ENCODE data around the gene FAM25A.
"Not testable (repeated sequence)": the region's sequence is repeated elsewhere in the genome, so short reads cannot be mapped to it uniquely, and the experiment has no call there.

The FAM25A gene

DNA sequence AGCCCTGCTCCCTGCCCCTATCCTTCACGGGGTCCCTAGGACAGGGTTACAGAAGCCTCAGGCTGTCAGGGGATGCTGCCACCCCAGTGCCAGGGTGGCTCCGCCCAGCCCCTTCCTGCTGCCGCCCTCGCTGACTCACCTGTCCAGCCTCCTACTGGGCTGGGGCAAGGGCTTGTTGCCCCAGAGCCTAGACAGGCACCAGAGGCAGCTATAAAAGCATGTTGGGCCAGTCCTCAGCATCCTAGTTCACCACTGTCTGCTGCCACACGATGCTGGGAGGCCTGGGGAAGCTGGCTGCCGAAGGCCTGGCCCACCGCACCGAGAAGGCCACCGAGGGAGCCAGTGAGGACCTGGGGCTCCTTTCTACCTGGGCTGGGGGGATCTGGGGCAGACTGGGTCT, at the start of gene FAM25A:
Gene FAM25A, plus strand, starts transcription at position 239 of the 400 bp plus-strand sequence. Its CDS starts 31 bp downstream, at position 270.
- not testable (repeated sequence) for DNase-seq

DNA sequence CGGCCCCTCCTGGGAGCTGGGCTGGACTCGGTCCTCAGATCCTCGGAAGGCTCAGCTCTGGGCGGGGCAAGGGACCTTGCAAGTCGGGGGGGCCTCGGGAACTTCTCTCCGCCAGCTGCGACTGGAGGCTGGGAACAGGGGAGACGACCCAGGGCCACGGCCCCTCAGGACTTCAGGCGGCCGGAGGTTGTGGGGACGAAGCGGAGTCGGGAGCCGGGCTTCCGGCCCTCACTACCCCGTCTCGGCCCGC, 49.2 kb upstream of the FAM25A start:
- no peak for DNase-seq

DNA sequence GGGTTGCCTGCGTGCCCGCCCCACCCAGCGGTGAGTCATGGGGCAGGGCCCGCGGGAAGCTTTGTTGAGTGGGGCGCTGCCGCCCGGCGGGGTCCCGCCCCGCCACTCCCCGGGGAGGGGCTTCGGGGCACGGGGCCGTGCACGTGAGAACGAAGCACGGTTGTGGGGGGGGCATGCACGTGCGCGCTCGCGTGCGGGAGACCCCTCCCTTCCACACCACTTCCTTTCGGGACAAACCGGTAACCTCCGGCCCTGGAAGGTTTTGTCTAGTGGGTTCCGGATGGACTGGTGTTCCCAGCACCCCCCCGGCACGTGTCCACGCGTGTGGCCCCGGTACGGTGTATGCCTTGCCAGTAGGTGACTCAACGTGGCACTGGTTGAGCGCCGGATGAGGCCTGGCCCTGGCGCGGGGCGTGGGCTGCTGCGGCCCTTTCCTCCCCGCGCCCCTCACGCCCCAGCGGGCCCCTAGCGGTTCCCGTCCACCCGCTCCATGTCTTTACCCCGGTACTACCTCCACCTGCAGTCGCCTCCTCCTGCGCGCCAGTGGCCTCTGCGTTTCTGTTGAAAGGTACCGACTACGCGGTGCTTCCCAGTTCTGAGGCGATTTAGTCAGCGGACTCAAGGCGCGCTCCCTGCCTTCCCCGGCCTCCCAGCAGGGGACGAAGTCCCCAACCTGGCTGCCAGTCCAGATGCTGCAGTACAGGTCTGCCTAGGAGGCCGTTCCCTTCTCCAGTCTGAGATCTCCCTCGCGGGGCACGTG, 48.7 kb upstream of the FAM25A start:
- DNase-seq: peak; percentile 23

DNA sequence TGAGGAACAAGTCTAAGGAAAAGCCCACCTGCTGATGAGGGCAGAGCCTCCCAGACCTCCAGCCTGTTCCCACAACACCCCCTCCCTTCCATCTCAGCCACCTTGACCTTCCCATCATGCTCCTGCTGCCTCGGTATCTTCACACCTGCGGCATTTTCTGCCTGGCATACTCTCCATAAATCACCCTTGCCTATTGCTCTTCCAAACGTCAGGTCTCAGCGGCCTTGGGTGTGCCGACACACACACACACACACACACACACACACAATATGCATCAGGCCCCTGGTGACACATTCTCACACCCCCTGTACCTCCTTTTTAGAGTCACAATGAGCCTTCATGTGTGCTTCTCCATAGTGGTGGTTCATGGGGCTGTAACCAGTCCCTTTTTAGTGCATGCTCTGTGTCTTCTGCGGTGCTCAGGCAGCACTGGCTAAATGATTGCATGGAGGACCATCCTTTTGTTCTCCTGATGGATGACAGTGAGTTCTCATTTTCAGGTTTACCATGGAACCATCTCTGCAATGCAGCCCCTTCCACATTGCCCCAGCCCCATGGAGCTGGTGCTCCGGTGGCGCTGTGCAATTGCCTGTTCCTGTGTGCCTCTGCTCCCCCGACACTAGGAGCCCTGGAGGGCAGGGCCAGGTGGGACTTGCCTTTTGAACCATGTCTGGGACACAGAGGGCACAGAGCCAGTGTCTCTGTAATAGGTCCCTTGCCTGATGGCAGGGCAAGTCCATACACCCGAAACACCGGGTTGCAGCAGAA, 47.3 kb upstream of the FAM25A start:
- DNase-seq: no peak

DNA sequence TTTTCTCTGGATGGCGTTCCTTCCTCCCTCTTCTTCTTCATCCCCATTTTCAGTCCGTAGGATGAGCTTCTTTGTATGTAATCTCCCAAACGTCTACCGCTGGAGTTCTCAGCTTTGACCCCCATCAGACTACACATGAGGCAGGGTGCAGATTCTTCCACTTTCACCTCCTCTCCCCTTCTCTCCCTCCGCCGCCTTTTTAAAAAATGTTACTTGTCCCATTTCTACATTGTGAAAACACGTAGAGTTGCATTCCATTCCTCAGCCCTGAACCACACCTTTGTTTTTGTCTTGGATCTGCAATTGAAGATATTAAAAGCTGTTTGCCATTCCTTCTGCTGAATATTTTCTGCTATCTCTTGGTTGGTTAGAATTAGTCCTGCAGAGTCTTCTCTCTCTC, 45.6 kb upstream of the FAM25A start:
- no peak for DNase-seq

DNA sequence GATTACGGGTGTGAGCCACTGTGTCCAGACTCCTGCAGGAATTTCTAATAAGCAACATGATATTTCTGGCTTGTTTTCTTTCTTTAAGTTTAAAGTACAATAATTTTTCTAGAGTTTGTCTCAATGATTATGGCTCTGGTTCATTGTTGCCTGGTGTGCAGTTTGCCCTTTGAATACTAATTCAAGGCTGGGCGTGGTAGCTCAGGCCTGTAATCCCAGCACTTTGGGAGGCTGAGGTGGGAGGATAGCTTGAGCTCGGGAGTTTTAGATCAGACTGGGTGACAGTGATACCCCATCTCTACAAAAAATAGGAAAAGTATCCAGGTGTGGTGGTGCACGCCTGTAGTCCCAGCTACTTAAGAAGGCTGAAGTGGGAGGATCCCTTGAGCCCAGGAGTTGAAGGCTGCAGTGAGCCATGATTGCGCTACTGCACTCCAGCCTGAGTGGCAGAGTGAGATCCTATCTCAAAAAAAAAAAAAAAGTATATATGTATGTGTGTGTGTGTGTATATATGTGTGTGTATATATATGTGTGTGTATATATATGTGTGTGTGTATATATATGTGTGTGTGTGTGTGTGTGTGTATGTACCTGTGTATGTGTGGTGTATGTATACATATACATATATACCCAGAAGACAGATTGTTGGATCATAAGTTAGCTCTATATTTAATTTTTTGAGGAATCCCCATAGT, 43.6 kb upstream of the FAM25A start:
- DNase-seq: no peak

DNA sequence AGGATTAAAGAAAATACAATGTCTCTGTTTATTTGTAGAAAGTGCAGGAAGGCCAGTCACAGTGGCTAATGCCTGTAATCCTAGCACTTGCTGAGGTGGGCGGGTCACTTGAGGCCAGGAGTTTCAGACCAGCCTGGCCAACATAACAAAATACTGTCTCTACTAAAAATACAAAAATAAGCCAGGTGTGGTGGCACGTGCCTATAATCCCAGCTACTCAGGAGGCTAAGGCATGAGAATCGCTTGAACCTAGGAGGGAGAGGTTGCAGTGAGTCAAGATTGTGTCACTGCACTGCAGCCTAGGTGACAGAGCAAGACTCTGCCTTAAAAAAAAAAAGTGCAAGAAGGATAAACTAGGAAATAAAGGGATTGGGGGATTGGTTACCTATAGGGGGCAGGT, 41.6 kb upstream of the FAM25A start:
- DNase-seq: not testable (repeated sequence)

DNA sequence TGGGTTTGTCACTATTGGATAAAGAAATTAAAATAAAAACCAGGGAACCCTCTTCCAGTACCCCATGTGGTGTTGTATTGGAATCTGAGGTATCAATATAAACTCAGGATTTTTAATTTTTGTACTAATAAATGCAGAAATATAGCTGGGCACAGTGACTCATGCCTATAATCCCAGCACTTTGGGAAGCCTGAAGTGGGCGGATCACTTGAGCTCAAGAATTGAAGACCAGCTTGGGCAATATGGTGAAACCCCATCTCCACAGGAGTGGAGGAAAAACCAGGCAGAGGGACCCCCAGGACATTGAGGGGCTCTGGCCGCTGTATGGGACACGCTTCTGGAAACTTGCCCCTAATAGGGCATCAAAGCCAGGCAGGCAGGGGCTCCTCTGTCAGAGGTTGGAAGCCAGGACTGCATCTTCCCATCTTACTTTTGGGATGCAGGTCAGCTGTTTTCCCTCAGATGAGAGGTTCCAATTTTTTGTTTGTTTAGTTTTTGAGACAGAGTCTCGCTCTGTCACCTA, 40.7 kb upstream of the FAM25A start:
- DNase-seq: no peak

DNA sequence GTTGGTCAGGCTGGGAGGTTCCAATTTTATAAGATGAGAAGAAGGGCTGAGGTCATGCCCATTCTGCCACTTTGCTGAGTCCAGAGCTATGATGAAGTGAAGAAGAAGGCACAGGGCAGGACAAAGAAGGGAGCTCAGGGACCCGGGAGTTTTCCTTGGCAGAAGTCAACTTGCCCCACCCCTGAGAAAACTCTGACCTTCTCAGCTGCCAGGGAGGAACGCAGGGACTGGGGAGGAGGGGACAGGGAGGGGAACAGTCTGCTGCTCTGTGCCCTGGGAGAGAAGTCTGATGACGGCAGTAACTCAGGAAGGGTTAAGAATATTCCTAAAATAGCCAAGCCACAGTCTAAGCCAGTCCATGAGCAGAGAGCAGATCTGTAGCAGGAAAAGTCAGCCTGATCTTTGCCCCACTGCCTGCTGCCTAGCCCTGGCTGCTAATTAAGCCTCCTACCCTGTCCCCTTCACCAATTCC, 40.1 kb upstream of the FAM25A start:
- DNase-seq: no peak

DNA sequence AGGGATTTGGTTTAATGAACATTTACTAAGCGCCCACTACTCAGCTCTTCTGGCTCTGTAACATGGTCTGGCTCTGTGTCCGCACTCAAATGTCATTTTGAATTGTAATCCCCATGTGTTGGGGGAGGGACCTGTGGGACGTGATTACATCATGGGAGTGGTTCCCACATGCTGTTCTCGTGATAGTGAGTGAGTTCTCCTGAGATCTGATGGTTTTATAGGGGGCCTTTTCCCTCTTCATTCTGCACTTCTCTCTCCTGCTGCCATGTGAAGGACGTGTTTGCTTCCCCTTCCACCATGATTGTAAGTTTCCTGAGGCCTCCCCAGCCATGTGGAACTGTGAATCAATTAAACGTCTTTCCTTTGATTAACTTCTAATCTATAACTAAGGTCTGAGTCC, 39.1 kb upstream of the FAM25A start:
- not testable (repeated sequence) for DNase-seq

DNA sequence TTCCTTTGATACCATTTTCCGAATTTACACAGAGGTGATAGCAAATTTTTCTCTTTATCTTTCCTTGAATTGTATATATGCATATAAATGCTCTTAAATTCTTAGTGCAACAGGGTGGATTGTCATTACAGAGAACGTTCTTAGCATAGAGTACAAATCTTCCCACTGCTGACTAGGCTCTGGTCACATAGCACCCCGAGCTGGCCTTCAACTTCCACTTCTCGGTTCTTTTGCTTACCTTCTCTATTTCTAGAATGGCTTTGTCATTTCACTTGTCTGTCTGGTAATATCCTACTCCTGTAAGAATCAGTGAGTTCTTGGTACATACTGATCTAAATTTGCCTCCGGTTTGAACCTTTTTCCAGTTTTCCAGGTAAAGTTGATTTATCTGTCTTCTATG, 38.4 kb upstream of the FAM25A start:
- DNase-seq: no peak

DNA sequence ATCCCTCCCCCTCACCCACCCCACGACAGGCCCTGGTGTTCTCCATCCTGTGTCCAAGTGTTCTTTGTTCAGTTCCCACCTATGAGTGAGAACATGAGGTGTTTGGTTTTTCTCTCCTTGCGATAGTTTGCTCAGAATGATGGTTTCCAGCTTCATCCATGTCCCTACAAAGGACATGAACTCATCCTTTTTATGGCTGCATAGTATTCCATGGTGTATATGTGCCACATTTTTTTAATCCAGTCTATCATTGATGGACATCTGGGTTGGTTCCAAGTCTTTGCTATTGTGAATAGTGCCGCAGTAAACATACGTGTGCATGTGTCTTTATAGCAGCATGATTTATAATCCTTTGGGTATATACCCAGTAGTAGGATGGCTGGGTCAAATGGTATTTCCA, 35.6 kb upstream of the FAM25A start:
- DNase-seq: not testable (repeated sequence)

DNA sequence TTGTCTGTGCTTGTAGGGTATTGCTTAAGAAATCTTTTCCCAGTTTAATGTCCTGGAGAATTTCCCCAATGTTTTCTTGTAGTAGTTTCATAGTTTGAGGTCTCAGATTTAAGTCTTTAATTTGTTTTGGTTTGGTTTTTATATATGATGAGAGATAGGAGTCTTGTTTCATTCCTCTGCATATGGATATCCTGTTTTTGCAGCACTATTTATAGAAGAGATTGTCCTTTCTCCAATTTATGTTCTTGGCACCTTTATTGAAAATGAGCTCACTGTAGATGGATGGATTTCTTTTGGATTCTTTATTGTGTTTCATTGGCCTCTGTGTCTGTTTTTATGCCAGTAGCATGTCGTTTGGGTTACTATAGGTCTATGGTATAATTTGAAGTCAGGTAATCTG, 31.6 kb upstream of the FAM25A start:
- no peak for DNase-seq

DNA sequence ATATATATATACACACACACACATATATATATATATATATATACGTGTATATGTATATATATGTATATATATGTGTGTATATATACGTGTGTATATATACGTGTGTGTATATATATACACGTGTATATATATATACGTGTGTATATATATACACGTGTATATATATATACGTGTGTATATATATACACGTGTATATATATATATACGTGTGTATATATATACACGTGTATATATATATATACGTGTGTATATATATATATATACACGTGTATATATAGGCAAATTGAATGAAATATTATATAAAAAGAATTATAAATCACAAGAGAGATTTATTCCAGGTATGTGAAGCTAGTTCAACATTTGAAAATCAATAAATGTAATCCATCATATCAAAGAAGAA, 28.7 kb upstream of the FAM25A start:
- not testable (repeated sequence) for DNase-seq

DNA sequence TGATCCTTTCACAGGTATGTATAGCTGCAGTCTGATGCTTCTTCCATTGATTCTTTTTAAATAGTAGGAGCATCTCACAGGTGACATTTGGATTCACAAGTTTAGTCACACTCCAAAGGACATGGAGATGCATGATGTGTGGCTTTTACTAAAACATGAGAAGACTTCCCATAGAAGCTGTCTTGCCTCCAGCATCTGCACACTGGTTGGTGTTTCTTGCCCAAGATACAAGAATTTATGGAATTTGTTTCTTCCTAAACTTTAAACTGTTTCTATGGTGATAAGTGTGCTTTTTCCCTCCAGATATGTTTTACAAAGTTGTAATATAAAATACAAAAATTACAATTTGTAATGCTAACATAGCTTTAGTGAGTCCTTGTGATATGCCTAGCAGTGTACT, 27.6 kb upstream of the FAM25A start:
- DNase-seq: no peak

DNA sequence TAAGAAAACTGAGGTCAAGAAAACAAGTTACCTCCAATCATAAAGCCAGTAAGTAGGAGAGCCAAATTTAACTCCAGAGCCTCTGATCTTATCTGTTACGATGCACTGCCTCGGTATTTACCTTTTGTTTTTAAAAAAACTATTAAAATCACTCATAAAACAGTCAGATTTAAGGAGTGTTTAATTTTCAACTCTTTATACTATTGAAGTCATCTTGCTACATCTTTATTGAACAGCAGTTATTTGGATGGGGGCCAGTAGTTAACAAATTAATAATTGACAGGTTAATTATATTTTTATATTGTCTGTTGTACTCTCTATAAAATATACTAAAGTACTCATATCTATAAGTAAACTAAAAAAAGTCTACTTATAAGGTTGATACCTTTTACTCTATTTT, 27.2 kb upstream of the FAM25A start:
- no peak for DNase-seq

DNA sequence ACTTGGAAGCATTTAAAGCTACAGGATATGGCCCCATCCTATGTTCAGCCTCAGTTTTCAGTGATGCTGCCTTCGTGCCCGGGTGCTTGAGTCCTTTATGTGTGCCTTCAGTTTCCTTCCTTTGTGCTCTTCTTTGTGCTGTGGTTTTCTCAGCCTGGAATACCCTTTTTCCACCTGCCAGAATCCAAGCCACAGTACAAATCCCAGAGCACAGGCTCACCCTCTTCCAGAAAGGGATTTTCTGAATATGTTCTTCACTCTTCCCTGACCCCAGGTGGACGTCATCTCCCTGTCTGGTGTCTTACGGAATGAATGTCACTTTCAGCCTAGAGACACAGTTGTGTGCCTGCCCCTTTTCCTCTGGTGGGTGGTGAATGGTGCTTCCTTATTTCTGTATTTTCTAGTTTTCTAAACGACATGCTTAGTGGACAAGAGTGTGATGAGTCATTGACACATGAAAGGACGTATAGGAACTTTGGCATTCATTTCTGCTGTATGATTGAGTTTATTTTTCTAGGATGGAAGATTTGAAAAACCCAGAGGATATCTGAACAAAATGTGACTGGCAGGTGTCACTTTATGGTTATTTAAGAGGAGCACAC, 20.2 kb upstream of the FAM25A start:
- DNase-seq: not testable (repeated sequence)

DNA sequence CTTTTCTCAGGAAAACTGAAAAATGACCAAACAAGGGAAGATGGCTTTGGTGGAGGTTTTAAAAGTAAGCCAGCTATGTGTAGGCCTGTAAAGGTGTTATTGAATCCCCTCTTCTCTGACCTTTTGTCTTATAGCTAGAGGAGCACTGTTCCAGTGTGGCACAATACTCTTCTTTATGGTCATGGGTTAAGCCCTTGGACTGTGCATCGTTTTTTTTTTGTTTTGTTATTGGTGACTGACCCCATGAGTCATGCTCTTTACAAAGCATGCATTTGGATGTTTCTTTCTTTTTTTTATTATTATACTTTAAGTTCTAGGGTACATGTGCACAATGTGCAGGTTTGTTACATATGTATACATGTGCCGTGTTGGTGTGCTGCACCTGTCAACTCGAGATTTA, 19.6 kb upstream of the FAM25A start:
- DNase-seq: no peak

DNA sequence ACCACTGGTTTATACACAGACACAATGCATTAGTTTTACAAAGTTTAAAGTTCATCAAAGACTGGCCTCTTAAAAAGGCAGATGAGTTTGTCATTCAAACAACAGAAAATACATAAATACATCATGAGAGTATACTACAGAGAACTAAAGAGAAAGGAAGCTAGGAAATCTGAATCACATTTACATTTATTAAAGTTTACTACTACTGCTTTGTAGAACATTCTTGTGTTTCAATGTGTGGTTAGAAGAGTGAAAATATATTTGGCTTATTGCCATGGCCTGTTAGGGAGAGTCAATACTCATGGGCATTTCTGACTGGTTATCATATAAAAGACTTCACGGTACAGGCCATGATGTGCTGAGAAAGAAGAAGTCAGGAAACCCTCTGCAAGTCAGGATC, 13.0 kb upstream of the FAM25A start:
- not testable (repeated sequence) for DNase-seq

DNA sequence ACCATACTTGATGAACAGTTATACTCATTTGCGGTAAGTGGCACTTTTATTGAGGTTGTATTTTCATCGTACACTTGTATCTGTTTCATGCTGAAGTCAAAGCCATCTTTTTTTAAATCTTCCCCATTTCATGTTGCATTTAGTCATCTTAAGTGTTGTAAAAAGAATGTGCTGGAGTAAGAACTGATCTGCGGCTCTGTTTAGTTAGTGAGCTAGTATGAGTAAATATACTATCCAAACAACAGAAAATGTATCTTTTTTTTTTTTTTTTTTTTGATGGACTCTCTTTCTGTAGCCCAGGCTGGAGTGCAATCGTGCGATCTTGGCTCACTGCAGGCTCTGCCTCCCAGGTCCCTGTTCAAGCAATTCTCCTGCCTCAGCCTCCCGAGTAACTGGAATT, 12.4 kb upstream of the FAM25A start:
- DNase-seq: not testable (repeated sequence)

DNA sequence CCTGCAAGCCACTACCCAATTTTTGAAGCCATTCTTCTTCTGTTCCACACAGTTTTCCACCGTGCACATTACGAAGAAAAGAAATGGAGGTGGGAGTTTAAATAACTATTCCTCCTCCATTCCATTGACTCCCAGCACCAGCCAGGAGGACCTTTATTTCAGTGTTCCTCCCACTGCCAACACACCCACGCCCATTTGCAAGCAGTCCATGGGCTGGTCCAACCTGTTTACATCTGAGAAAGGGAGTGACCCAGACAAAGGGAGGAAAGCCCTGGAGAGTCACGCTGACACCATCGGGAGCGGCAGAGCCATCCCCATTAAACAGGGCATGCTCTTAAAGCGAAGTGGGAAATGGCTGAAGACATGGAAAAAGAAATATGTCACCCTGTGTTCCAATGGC, 11.8 kb upstream of the FAM25A start:
- not testable (repeated sequence) for DNase-seq

DNA sequence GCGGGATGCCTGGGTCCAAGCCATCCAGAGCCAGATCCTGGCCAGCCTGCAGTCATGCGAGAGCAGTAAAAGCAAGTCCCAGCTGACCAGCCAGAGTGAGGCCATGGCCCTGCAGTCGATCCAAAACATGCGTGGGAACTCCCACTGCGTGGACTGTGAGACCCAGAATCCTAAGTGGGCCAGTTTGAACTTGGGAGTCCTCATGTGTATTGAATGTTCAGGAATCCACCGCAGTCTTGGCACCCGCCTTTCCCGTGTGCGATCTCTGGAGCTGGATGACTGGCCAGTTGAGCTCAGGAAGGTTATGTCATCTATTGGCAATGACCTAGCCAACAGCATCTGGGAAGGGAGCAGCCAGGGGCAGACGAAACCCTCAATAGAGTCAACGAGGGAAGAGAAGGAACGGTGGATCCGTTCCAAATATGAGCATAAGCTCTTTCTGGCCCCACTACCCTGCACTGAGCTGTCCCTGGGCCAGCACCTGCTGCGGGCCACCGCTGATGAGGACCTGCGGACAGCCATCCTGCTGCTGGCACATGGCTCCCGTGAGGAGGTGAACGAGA, 10.9 kb upstream of the FAM25A start:
- not testable (repeated sequence) for DNase-seq

DNA sequence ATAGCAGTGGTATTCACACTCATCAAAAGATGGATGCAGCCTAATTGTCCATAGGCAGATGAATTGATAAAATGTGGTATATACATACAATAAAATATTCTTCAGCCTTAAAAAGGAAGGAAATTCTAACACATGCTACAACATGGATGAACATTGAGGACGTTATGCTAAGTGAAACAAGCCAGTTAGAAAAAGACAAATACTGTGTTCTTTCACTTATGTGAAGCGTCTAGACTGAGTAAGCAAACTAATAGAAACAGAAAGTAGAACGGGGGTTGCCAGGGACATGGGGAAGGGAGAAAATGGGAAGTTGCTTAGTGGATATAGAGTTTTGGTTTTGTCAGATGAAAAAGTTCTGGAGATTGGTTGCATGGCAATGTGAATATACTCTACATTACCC, 6.6 kb upstream of the FAM25A start:
- not testable (repeated sequence) for DNase-seq
